GM12875 (cell line): ENCODE measurements around the gene POLR2C.

Experiments
- H3K4me3 ChIP-seq: one replicate; pipeline ENCODE4 v1.5.1; 2011; ENCODE audit warnings: low read depth, low read length, control low read depth
- TF ChIP-seq, protein P1 (sequence below): IDR thresholded peaks from 2 replicates; pipeline ENCODE4 v1.5.1; 2011; ENCODE audit warnings: low read depth, mild to moderate bottlenecking, control low read depth, inconsistent platforms, low read length, moderate library complexity, borderline replicate concordance; ENCODE audit not compliant: insufficient read depth

POLR2C gene

GRCh38 chr16:57512296-57513001 lies 50.0 kb downstream of the POLR2C start:
- TF ChIP-seq, protein P1, sequence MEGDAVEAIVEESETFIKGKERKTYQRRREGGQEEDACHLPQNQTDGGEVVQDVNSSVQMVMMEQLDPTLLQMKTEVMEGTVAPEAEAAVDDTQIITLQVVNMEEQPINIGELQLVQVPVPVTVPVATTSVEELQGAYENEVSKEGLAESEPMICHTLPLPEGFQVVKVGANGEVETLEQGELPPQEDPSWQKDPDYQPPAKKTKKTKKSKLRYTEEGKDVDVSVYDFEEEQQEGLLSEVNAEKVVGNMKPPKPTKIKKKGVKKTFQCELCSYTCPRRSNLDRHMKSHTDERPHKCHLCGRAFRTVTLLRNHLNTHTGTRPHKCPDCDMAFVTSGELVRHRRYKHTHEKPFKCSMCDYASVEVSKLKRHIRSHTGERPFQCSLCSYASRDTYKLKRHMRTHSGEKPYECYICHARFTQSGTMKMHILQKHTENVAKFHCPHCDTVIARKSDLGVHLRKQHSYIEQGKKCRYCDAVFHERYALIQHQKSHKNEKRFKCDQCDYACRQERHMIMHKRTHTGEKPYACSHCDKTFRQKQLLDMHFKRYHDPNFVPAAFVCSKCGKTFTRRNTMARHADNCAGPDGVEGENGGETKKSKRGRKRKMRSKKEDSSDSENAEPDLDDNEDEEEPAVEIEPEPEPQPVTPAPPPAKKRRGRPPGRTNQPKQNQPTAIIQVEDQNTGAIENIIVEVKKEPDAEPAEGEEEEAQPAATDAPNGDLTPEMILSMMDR = no peak
- no peak overlapping the region for H3K4me3 ChIP-seq

- TF ChIP-seq, protein P1 = no peak
- no peak overlapping the region for H3K4me3 ChIP-seq
Measured at GRCh38 chr16:57513371-57514102, 51.1 kb downstream of the POLR2C start.

DNA sequence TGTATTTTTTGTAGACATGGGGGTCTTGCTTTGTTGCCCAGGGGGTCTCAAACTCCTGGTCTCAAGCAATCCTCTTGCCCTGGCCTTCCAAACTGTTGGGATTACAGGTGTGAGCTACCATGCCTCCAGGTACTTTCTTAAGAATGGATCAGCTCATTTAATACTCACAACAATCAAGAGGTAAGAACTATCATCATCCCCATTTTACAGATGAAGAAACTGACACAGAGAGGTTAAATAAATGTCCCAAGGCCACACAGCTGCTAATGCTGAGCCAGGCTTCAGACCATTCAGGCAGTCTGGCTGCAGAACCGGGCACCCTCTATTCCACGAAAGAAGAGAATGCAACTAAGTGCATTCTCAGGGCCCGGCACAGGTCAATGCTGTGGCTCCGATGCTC lies 51.9 kb downstream of the POLR2C start:
- TF ChIP-seq, protein P1 = no peak
- no peak overlapping the region for H3K4me3 ChIP-seq

GRCh38 chr16:57514791-57515600 lies 52.5 kb downstream of the POLR2C start:
- TF ChIP-seq, protein P1 = no peak
- no peak overlapping the region for H3K4me3 ChIP-seq

DNA sequence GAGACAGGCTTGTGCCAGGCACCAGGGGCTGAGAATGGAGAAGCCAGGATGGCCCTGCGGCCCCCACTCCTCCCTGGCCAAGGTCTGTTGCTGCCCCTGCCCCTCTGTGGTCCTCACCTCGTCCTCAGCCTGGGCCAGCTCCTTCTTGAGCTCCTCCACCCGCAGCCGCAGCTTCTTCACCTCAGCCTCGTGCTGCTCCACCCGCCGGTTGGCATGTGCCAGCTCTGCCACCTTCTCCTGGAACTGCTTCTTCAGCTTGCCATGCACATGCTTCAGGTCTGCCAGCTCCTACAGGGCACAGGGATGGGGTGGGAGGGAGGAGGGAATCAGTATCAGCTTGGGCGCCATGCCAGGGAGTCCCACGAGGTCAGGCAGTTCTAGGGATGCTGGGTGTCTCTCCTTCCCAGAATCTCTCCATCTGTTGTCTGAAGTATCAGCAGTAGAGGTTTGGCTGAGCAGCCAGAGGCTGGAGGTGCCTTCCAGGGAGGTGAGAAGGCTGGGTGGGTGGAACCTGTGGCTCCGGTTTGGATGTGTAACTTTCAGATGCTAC lies 53.8 kb downstream of the POLR2C start:
- TF ChIP-seq, protein P1 = no peak

GRCh38 chr16:57516773-57517172 lies 54.3 kb downstream of the POLR2C start:
- H3K4me3 ChIP-seq = no peak overlapping the region
- TF ChIP-seq, protein P1 = no peak

More for the DNA sequence above, 53.8 kb downstream of the POLR2C start:
- H3K4me3 ChIP-seq = no peak overlapping the region
